HCT116 (cell line): ENCODE data around the gene ZDHHC4. TPM values are rescaled to one million over a fixed set of nuclear protein-coding genes. Genes with fewer than 3 reads are reported as not detected.

Experiments
- ATAC-seq: fragments of 200-7000 bp; cut with Tn5 transposase; 2 replicates; pipeline ENCODE4 v1.9.1; 2020; ENCODE audit warnings: mild to moderate bottlenecking, moderate library complexity
- BruUV-seq: library from RNA; stranded (reverse); fragments of 400-500 nt; replicated peaks from 2 replicates; lab custom pipeline; 2021; lab: Mats Ljungman, UMichigan
- CTCF ChIA-PET: fragments of 300-600 bp; sonication (Branson Sonifier 250); formaldehyde crosslinking; loops from one replicate; lab custom pipeline; 2021; ENCODE audit warnings: antibody characterized with exemption; lab: Charles Lee
- POLR2A ChIA-PET: fragments of 300-600, 350-600 bp; sonication (Branson Sonifier 250); formaldehyde crosslinking; loops from one replicate; lab custom pipeline; 2021; ENCODE audit warnings: antibody characterized with exemption; lab: Charles Lee
- RAD21 ChIA-PET, 2 experiments: fragments of 300-600 bp; sonication (Branson Sonifier 250); formaldehyde crosslinking; loops; one replicate each; lab custom pipeline; 2023; ENCODE audit warnings: low total read pairs in 2 of 2; ENCODE audit not compliant: uncharacterized antibody in 2 of 2, unreplicated experiment in 2 of 2, low non-redundant PET in 1 of 2; lab: Charles Lee
- DNase-seq: peaks from one replicate; pipeline ENCODE4 v3.0.0-alpha.2; 2010; ENCODE audit warnings: low read depth, low spot score
- H2AFZ ChIP-seq: fragments of 200-600 bp; shearing (Covaris generic), sonication (generic); 2 replicates; pipeline ENCODE4 v1.6.1; 2017; ENCODE audit warnings: low read depth, mixed run types, mixed read lengths, antibody characterized with exemption, low read length; ENCODE audit not compliant: poor library complexity, severe bottlenecking
- H3K27ac ChIP-seq: 2 replicates; pipeline ENCODE4 v1.5.1; 2012; ENCODE audit warnings: low read depth, low read length
- H3K27me3 ChIP-seq: fragments of 200-600 bp; sonication (generic); 2 replicates; pipeline ENCODE4 v1.6.1; 2016; ENCODE audit warnings: mixed run types, low read length, mixed read lengths; ENCODE audit not compliant: insufficient read depth
- H3K36me3 ChIP-seq, 2 experiments: fragments of 200-500 bp in 1 of 2; fragments of 200-600 bp in 1 of 2; sonication (Bioruptor generic) in 1 of 2; sonication (generic) in 1 of 2; 2 replicates each; pipeline versions ENCODE4 v1.5.1 to v1.6.1; 2014 to 2016; ENCODE audit warnings: low read length in 2 of 2, inconsistent platforms in 1 of 2, mixed read lengths in 1 of 2, mixed run types in 1 of 2; ENCODE audit not compliant: insufficient read depth in 2 of 2, control insufficient read depth in 1 of 2
- H3K4me1 ChIP-seq, 2 experiments: fragments of 200-600 bp in 1 of 2; sonication (generic) in 1 of 2; 2 replicates each; pipeline versions ENCODE4 v1.5.1 to v1.6.1; 2012 to 2017; ENCODE audit warnings: low read length in 2 of 2, inconsistent platforms in 1 of 2, mild to moderate bottlenecking in 1 of 2, mixed read lengths in 1 of 2, mixed run types in 1 of 2, moderate library complexity in 1 of 2; ENCODE audit not compliant: insufficient read depth in 2 of 2, control insufficient read depth in 1 of 2
- H3K4me2 ChIP-seq: fragments of 200-600 bp; sonication (generic); 2 replicates; pipeline ENCODE4 v1.6.1; 2017; ENCODE audit warnings: mixed run types, low read length, mixed read lengths
- H3K4me3 ChIP-seq, 2 experiments: fragments of 200-600 bp in 1 of 2; sonication (generic) in 1 of 2; replicated peaks in 1 of 2; 2 replicates each; pipeline ENCODE4 v1.5.1; 2011 to 2016; ENCODE audit warnings: low read length in 2 of 2, control low read depth in 1 of 2, low read depth in 1 of 2, mild to moderate bottlenecking in 1 of 2, mixed read lengths in 1 of 2, mixed run types in 1 of 2
- H3K79me2 ChIP-seq: fragments of 200-600 bp; sonication (generic); 2 replicates; pipeline ENCODE4 v1.6.1; 2017; ENCODE audit warnings: mild to moderate bottlenecking, mixed run types, low read length, moderate library complexity, mixed read lengths; ENCODE audit not compliant: insufficient read depth
- H3K9ac ChIP-seq: fragments of 200-600 bp; sonication (generic); 2 replicates; pipeline ENCODE4 v1.6.1; 2016; ENCODE audit warnings: low read length, mixed read lengths
- H3K9me2 ChIP-seq: fragments of 200-600 bp; sonication (generic), shearing (Covaris generic); 2 replicates; pipeline ENCODE4 v1.6.1; 2017; ENCODE audit warnings: mixed run types, mild to moderate bottlenecking, moderate library complexity; ENCODE audit not compliant: insufficient read depth
- H3K9me3 ChIP-seq, 2 experiments: fragments of 200-500 bp in 1 of 2; fragments of 200-600 bp in 1 of 2; sonication (Bioruptor generic) in 1 of 2; sonication (generic) in 1 of 2; 2 replicates each; pipeline ENCODE4 v1.6.1; 2014 to 2017; ENCODE audit warnings: low read length in 2 of 2, mixed read lengths in 2 of 2, inconsistent platforms in 1 of 2, low read depth in 1 of 2, mild to moderate bottlenecking in 1 of 2, mixed run types in 1 of 2, moderate library complexity in 1 of 2; ENCODE audit not compliant: control insufficient read depth in 1 of 2, insufficient read depth in 1 of 2
- H4K20me1 ChIP-seq: fragments of 200-600 bp; sonication (generic), shearing (Covaris generic); 2 replicates; pipeline ENCODE4 v1.6.1; 2017; ENCODE audit warnings: mixed run types, mild to moderate bottlenecking, moderate library complexity; ENCODE audit not compliant: insufficient read depth
- CBX3 ChIP-seq: IDR thresholded peaks from 2 replicates; pipeline ENCODE4 v1.6.1; 2012; ENCODE audit warnings: low read depth
- EZH2 ChIP-seq: fragments of 200-600 bp; sonication (generic); IDR thresholded peaks from 2 replicates; pipeline ENCODE4 v1.6.1; 2017; ENCODE audit warnings: antibody characterized with exemption, mixed run types
- RAD21 ChIP-seq: IDR thresholded peaks from 2 replicates; pipeline ENCODE4 v1.6.1; 2012; ENCODE audit warnings: low read depth, mild to moderate bottlenecking
- SIN3A ChIP-seq: IDR thresholded peaks from 2 replicates; pipeline ENCODE4 v1.6.1; 2012; ENCODE audit warnings: low read depth
- SP1 ChIP-seq: IDR thresholded peaks from 2 replicates; pipeline ENCODE4 v1.6.1; 2012; ENCODE audit warnings: low read depth
- TCF7L2 ChIP-seq: IDR thresholded peaks from 2 replicates; pipeline ENCODE4 v1.7.0; 2011; ENCODE audit warnings: borderline replicate concordance, inconsistent platforms; ENCODE audit not compliant: insufficient read depth, insufficient read length; ENCODE audit errors: extremely low read depth
- YY1 ChIP-seq: IDR thresholded peaks from 2 replicates; pipeline ENCODE4 v1.6.1; 2011; ENCODE audit warnings: low read length, low read depth, moderate library complexity, mild to moderate bottlenecking; ENCODE audit not compliant: insufficient replicate concordance; ENCODE audit errors: extremely low read depth
- intact Hi-C: fragments of 100-400 bp; cut with micrococcal nuclease; formaldehyde crosslinking; loops from 2 replicates; pipeline ENCODE4 v1.10.0; 2022
- total RNA-seq: library from RNA; stranded (reverse); gene quantifications from one replicate; pipeline ENCODE4 v1.2.1, GENCODE V29; 2021; ENCODE audit not compliant: unreplicated experiment
- TF ChIP-seq, protein P1 (sequence below), 3 experiments: fragments of 200-600 bp in 1 of 3; sonication (generic) in 1 of 3; IDR thresholded peaks in 2 of 3; conservative IDR thresholded peaks in 1 of 3; 2 replicates each; pipeline ENCODE4 v1.5.1; 2012 to 2017; ENCODE audit warnings: low read depth in 2 of 3, low read length in 2 of 3, antibody characterized with exemption in 1 of 3, borderline replicate concordance in 1 of 3, control low read depth in 1 of 3, mild to moderate bottlenecking in 1 of 3, mixed read lengths in 1 of 3, mixed run types in 1 of 3, moderate library complexity in 1 of 3; ENCODE audit not compliant: insufficient read depth in 1 of 3

Gene ZDHHC4
- total RNA-seq, 1 experiment from 2014 or later: 59.3 TPM

- Histone ChIP-seq H3K4me2 (no peak overlapping the region), H2AFZ (peak overlapping the region; percentile 26), H3K36me3 (no peaks in the 10 kb centered on the region), H4K20me1 (no peaks in the 10 kb centered on the region), H3K27me3 (no peaks in the 10 kb centered on the region), H3K4me1 (peaks cover 0 to 4% of the 10 kb centered on the region in 2 experiments; a peak in 2 of 4 replicates), H3K9me3 (no peaks in the 10 kb centered on the region), H3K4me3 (no peak overlapping the region), H3K9me2 (no peaks in the 10 kb centered on the region), H3K27ac (no peak overlapping the region), H3K9ac (no peak overlapping the region), H3K79me2 (no peaks in the 10 kb centered on the region)
- TF ChIP-seq YY1: no peak
- no peak for TF ChIP-seq SIN3A
- TF ChIP-seq TCF7L2: no peak
- TF ChIP-seq SP1: no peak
- TF ChIP-seq, protein P1, sequence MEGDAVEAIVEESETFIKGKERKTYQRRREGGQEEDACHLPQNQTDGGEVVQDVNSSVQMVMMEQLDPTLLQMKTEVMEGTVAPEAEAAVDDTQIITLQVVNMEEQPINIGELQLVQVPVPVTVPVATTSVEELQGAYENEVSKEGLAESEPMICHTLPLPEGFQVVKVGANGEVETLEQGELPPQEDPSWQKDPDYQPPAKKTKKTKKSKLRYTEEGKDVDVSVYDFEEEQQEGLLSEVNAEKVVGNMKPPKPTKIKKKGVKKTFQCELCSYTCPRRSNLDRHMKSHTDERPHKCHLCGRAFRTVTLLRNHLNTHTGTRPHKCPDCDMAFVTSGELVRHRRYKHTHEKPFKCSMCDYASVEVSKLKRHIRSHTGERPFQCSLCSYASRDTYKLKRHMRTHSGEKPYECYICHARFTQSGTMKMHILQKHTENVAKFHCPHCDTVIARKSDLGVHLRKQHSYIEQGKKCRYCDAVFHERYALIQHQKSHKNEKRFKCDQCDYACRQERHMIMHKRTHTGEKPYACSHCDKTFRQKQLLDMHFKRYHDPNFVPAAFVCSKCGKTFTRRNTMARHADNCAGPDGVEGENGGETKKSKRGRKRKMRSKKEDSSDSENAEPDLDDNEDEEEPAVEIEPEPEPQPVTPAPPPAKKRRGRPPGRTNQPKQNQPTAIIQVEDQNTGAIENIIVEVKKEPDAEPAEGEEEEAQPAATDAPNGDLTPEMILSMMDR (IDR thresholded peaks at IDR 0.05 in 2 of 3, conservative IDR thresholded peaks at IDR 0.05 in 1 of 3; ENCODE audit: borderline replicate concordance in 1 of 3, insufficient read depth in 1 of 3, low read depth in 2 of 3, low read length in 2 of 3): peak; percentile 40 to 58 (median 44); a peak in 4 of 6 replicates
- TF ChIP-seq EZH2: no peak
- TF ChIP-seq CBX3: no peak
- TF ChIP-seq RAD21: peak; percentile 65
- ATAC-seq (peak; percentile 84), DNase-seq (peak; percentile 56)
- intact Hi-C loops: no loop called here
- POLR2A ChIA-PET: interaction anchor here (1.0 to 1.6 kb wide), 2 partner anchors 11 to 31 kb away, joined by 3 read pairs; no protein-coding TSS in a partner anchor
- CTCF ChIA-PET: interaction anchor here (0.6 to 1.6 kb wide), 5 partner anchors 10 to 502 kb away, joined by 3 to 11 read pairs (median 3); no protein-coding TSS in a partner anchor
- RAD21 ChIA-PET: interaction anchor here (0.7 to 1.3 kb wide), 3 partner anchors 21 to 367 kb away, joined by 3 to 7 read pairs (median 3); no protein-coding TSS in a partner anchor
- BruUV-seq: no TSS peak
Measured at GRCh38 chr7:6558837-6559236, 18.4 kb upstream of the ZDHHC4 start.
